Inferior parietal cortex (tissue), 1 donor: Measurements from ENCODE around the gene ANKRD2.
"Not testable (repeated sequence)": the region's sequence is repeated elsewhere in the genome, so short reads cannot be mapped to it uniquely, and the experiment has no call there.

Source experiments
- DNase-seq: peaks from one replicate; pipeline ENCODE4 v3.0.0-alpha.2; 2016; ENCODE audit errors: extremely low spot score

Gene ANKRD2

GRCh38 chr10:97571622-97572021 lies 957 bp upstream of the ANKRD2 start:
- no peak for DNase-seq

GRCh38 chr10:97573021-97573420 lies 442 bp downstream of the ANKRD2 start:
- DNase-seq: no peak

GRCh38 chr10:97573672-97574071 lies 1.1 kb downstream of the ANKRD2 start:
- DNase-seq: no peak

- no peak for DNase-seq
Observed at GRCh38 chr10:97574374-97575126, 2.0 kb downstream of the ANKRD2 start.

- DNase-seq: no peak
Observed at GRCh38 chr10:97575127-97575668, 2.6 kb downstream of the ANKRD2 start.

- not testable (repeated sequence) for DNase-seq
Observed at GRCh38 chr10:97576487-97576886, 3.9 kb downstream of the ANKRD2 start.

- no peak for DNase-seq
Observed at GRCh38 chr10:97577701-97578100, 5.1 kb downstream of the ANKRD2 start.

- DNase-seq: no peak
Observed at GRCh38 chr10:97578171-97578844, 5.7 kb downstream of the ANKRD2 start.

- DNase-seq: no peak
Observed at GRCh38 chr10:97580421-97581367, 8.1 kb downstream of the ANKRD2 start.

GRCh38 chr10:97582169-97582568 lies 9.6 kb downstream of the ANKRD2 start:
- no peak for DNase-seq

- no peak for DNase-seq
Observed at GRCh38 chr10:97583476-97583875, 10.9 kb downstream of the ANKRD2 start.

- DNase-seq: peak; percentile 81
Observed at GRCh38 chr10:97584060-97584797, 11.7 kb downstream of the ANKRD2 start, which contains the start of gene HOGA1. TSS of gene HOGA1 (plus strand) at chr10:97584389. CDS start at chr10:97584704, 315 bp downstream.

GRCh38 chr10:97584798-97585438 lies 12.3 kb downstream of the ANKRD2 start:
- DNase-seq: no peak

GRCh38 chr10:97585439-97585811 lies 12.8 kb downstream of the ANKRD2 start:
- DNase-seq: no peak

- no peak for DNase-seq
Observed at GRCh38 chr10:97587183-97587582, 14.6 kb downstream of the ANKRD2 start.

GRCh38 chr10:97589479-97589878 lies 16.9 kb downstream of the ANKRD2 start, which contains the start of gene C10orf62:
TSS of gene C10orf62 (plus strand) at chr10:97589721. CDS start at chr10:97589898, 177 bp downstream.
- no peak for DNase-seq

- no peak for DNase-seq
Observed at GRCh38 chr10:97590082-97590747, 17.6 kb downstream of the ANKRD2 start.

- DNase-seq: no peak
Observed at GRCh38 chr10:97590748-97591495, 18.3 kb downstream of the ANKRD2 start.

GRCh38 chr10:97593421-97593820 lies 20.8 kb downstream of the ANKRD2 start:
- DNase-seq: no peak
